Measurements from ENCODE around the gene OPN5.

OPN5 gene

DNA sequence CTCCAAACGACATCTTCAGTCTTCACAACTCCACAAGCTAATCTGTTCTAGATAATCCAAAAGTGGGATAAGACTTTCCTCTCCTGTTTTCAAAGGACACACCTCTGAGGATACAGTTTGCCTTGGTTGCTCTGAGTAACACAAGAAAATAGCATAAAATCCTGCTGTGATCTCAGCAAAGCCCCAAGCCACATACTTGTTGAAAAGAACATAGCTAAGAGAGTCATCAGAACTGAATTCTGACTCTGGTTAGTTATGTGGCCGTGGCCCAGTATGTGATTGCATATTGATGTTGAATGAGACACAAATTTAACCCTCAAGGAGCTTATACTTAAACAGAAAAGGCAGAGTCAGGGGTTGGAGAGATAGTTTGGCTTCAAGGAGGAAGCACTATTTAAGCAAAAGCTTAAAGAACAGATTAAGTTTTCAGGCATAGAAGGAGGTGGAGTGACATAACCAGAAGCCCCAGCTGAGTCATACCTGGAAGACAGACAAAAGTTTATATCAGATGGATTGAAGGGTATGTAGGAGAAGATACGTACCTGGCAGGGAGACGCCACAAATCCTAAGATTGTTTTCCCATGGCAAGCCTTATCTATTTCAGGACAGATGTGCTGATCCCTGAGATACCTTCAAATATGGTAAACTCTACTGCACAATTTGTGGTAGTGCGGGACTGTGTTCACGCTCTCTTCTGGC, 41.2 kb downstream of the OPN5 start:
- H3K4me3 ChIP-seq (ENCODE audit: low read depth, low read length): no peak overlapping the region
- peaks cover 28% of the 10 kb centered on the region for H3K27me3 ChIP-seq (ENCODE audit: insufficient read depth, low read length)
- H3K4me1 ChIP-seq (ENCODE audit: control insufficient read depth, insufficient read depth, low read length, unreplicated experiment): no peaks in the 10 kb centered on the region

DNA sequence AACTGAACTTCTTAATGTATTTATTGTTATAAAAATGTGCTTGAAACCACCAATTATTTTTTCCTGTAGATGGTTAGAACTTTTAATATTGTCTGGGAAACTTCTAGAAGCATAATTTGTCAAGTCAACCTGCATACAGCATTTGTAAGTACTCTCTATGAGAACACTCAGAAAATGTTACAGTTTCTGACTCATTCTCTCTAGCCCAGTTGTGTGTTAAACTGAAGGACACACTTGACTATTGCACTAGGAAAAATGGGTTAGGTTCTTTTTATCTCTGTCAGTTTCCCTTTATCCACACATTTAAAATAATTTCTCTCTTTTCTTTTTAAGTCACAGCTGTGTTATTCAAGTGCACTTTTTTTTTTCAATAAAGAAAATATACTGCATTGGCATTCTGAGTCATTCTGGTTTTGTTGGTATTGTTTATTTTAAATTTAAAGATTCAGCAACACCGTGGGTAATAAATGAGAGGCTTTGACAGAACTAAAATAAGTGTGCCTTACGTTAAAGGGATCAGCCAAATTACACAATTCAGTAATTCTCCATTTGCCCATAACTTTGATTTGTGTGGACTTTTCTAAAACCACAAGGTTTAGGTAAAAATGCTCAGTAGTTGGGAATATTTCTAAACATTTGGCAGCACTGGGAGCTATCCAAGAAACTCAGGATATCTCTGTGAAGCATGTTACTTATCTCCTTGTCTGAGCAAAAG, 50.7 kb downstream of the OPN5 start:
- peaks cover 27% of the 10 kb centered on the region for H3K27me3 ChIP-seq (ENCODE audit: insufficient read depth, low read length)

More for the DNA sequence above, 41.2 kb downstream of the OPN5 start:
- Histone ChIP-seq H3K36me3 (ENCODE audit: insufficient read depth, low read length) (no peaks in the 10 kb centered on the region), H2AFZ (ENCODE audit: low read length, unreplicated experiment) (no peak overlapping the region), H3K79me2 (ENCODE audit: control insufficient read depth, insufficient read depth, low read length, unreplicated experiment) (no peaks in the 10 kb centered on the region), H3K27ac (ENCODE audit: low read depth, low read length) (no peak overlapping the region)

DNA sequence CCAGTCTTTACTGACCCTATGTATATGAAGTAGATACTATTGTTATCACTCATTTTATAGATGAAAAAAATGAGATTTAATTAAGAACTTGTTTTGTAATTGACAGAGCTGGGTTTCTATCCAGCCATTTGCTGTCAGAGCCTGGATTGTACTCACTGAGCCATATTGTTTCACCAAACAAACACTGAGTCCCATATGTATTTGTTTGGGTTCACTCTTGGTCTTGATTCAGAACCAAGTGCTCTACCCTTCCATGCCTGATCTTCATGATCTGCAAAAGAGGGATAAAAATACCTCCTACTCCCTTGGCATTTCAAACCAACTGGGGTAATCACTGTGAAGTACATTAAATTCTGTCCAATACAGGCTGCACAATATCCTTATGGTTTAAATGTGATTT, 52.4 kb downstream of the OPN5 start:
- H3K36me3 ChIP-seq (ENCODE audit: insufficient read depth, low read length): no peaks in the 10 kb centered on the region
- H3K4me3 ChIP-seq (ENCODE audit: low read depth, low read length): no peak overlapping the region
- no peaks in the 10 kb centered on the region for H3K79me2 ChIP-seq (ENCODE audit: control insufficient read depth, insufficient read depth, low read length, unreplicated experiment)
- no peak overlapping the region for H2AFZ ChIP-seq (ENCODE audit: low read length, unreplicated experiment)
- H3K4me1 ChIP-seq (ENCODE audit: control insufficient read depth, insufficient read depth, low read length, unreplicated experiment): no peaks in the 10 kb centered on the region
- peaks cover 19% of the 10 kb centered on the region for H3K27me3 ChIP-seq (ENCODE audit: insufficient read depth, low read length)
- no peak overlapping the region for H3K27ac ChIP-seq (ENCODE audit: low read depth, low read length)

More for the DNA sequence above, 50.7 kb downstream of the OPN5 start:
- no peak overlapping the region for H3K27ac ChIP-seq (ENCODE audit: low read depth, low read length)
- no peak overlapping the region for H3K4me3 ChIP-seq (ENCODE audit: low read depth, low read length)
- no peaks in the 10 kb centered on the region for H3K4me1 ChIP-seq (ENCODE audit: control insufficient read depth, insufficient read depth, low read length, unreplicated experiment)
- H3K36me3 ChIP-seq (ENCODE audit: insufficient read depth, low read length): no peaks in the 10 kb centered on the region
- H3K79me2 ChIP-seq (ENCODE audit: control insufficient read depth, insufficient read depth, low read length, unreplicated experiment): no peaks in the 10 kb centered on the region
- H2AFZ ChIP-seq (ENCODE audit: low read length, unreplicated experiment): no peak overlapping the region

DNA sequence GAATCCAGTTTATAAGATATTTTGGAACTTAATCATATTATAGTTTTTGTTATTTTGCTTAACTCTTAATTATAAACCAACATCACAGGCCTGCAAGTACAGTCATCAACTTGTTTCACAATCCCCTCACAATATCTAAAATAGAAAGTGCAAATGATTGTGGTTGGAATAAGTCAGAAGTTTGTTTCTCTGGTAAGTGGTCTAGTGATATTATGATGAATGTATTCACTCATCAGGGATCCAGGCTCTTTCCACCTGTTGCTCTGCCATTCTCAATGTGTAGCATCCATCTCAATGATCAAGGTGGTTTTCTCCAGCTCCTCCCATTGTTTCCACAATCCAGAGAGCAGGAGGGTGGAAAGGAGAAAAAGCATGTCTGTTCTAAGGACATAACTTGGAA, 54.2 kb downstream of the OPN5 start:
- Histone ChIP-seq H3K4me1 (ENCODE audit: control insufficient read depth, insufficient read depth, low read length, unreplicated experiment) (no peaks in the 10 kb centered on the region), H3K79me2 (ENCODE audit: control insufficient read depth, insufficient read depth, low read length, unreplicated experiment) (no peaks in the 10 kb centered on the region), H3K27ac (ENCODE audit: low read depth, low read length) (no peak overlapping the region), H2AFZ (ENCODE audit: low read length, unreplicated experiment) (no peak overlapping the region), H3K27me3 (ENCODE audit: insufficient read depth, low read length) (peaks cover 24% of the 10 kb centered on the region), H3K36me3 (ENCODE audit: insufficient read depth, low read length) (no peaks in the 10 kb centered on the region), H3K4me3 (ENCODE audit: low read depth, low read length) (no peak overlapping the region)

DNA sequence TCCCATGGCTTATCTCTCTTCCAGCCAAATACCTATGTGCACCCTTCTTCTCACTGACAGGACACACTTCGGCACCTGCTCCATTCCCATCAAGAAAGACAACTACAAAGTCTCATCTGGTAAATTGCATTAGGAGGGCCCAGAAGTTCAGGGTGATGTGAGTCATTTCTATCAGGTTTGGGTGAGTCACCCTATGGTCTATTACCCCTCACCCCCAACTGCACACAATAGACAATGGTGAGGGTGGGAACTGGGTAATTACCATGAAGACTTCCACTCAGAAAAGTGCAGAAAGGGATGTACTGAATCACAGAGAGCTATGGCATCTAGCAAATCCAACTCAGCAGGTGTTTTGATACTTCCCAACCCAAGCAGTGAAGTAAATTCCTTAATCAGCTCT, 54.8 kb downstream of the OPN5 start:
- Histone ChIP-seq H3K27ac (ENCODE audit: low read depth, low read length) (no peak overlapping the region), H3K4me1 (ENCODE audit: control insufficient read depth, insufficient read depth, low read length, unreplicated experiment) (no peaks in the 10 kb centered on the region)

DNA sequence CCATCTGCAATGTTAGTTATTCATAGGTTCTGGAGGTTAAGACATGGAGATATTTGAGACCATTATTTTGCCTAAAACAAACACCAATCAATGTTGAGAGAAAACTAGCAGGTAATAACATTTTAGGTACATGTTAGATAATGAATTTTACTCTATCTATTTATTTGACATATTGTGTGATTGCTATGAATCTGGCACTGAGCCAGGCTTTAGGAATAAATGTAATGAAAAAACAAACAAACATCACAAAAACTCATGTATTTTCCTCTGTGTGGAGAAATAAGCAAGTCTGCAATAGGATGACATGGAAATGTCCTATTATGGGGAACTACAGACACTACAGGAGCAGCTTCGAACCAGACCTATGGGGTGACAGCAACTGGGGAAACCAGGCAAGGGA, 57.8 kb downstream of the OPN5 start:
- Histone ChIP-seq H2AFZ (ENCODE audit: low read length, unreplicated experiment) (no peak overlapping the region), H3K4me3 (ENCODE audit: low read depth, low read length) (no peak overlapping the region), H3K79me2 (ENCODE audit: control insufficient read depth, insufficient read depth, low read length, unreplicated experiment) (no peaks in the 10 kb centered on the region), H3K27me3 (ENCODE audit: insufficient read depth, low read length) (peaks cover 54% of the 10 kb centered on the region), H3K4me1 (ENCODE audit: control insufficient read depth, insufficient read depth, low read length, unreplicated experiment) (no peaks in the 10 kb centered on the region), H3K36me3 (ENCODE audit: insufficient read depth, low read length) (no peaks in the 10 kb centered on the region), H3K27ac (ENCODE audit: low read depth, low read length) (no peak overlapping the region)

More for the DNA sequence above, 54.8 kb downstream of the OPN5 start:
- Histone ChIP-seq H3K4me3 (ENCODE audit: low read depth, low read length) (no peak overlapping the region), H2AFZ (ENCODE audit: low read length, unreplicated experiment) (no peak overlapping the region), H3K79me2 (ENCODE audit: control insufficient read depth, insufficient read depth, low read length, unreplicated experiment) (no peaks in the 10 kb centered on the region), H3K36me3 (ENCODE audit: insufficient read depth, low read length) (no peaks in the 10 kb centered on the region), H3K27me3 (ENCODE audit: insufficient read depth, low read length) (peaks cover 25% of the 10 kb centered on the region)

DNA sequence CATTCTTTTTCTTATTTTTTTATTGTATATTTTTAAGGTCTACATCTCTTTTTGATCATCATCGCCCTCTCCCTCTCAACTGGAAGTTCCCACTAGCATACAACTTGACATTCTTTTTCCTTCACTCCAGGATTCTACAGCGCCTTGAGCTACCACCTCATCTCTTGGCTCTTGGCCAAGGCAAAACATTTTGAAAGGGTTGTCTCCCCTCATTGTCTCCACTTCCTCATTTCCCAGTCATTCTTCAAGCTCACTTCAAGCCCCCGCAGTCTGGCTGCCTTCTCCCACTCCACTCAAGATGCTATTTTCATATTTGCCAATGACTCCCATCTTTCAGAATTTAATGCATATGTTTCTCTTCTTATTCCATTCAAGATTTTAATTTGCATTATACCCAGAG, 63.0 kb downstream of the OPN5 start:
- Histone ChIP-seq H3K79me2 (ENCODE audit: control insufficient read depth, insufficient read depth, low read length, unreplicated experiment) (no peaks in the 10 kb centered on the region), H3K36me3 (ENCODE audit: insufficient read depth, low read length) (no peaks in the 10 kb centered on the region), H3K27ac (ENCODE audit: low read depth, low read length) (no peak overlapping the region), H2AFZ (ENCODE audit: low read length, unreplicated experiment) (no peak overlapping the region), H3K4me1 (ENCODE audit: control insufficient read depth, insufficient read depth, low read length, unreplicated experiment) (no peaks in the 10 kb centered on the region), H3K4me3 (ENCODE audit: low read depth, low read length) (no peak overlapping the region), H3K27me3 (ENCODE audit: insufficient read depth, low read length) (peaks cover 65% of the 10 kb centered on the region)

DNA sequence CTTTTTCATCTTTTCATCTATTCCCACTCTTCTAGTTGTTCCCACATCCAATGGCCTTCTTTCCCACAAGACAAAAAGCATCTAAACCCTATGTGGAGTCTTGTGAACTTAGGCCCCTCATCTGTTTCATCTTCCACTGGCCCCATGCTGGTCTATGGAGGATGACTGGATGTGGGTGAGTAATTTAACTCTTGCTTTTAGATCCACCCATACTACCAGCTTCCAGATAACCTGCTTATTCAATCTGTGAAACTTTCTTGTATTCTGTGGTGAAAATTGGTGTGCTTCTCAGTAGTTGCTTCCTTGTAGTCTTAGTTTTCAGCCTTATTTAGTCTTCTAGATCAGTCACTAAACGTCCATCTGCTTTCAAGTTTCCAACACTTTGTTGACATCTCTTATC, 64.9 kb downstream of the OPN5 start:
- no peak overlapping the region for H3K4me3 ChIP-seq (ENCODE audit: low read depth, low read length)
- no peak overlapping the region for H2AFZ ChIP-seq (ENCODE audit: low read length, unreplicated experiment)
- no peaks in the 10 kb centered on the region for H3K36me3 ChIP-seq (ENCODE audit: insufficient read depth, low read length)
- H3K79me2 ChIP-seq (ENCODE audit: control insufficient read depth, insufficient read depth, low read length, unreplicated experiment): no peaks in the 10 kb centered on the region
- H3K27me3 ChIP-seq (ENCODE audit: insufficient read depth, low read length): peaks cover 65% of the 10 kb centered on the region
- H3K27ac ChIP-seq (ENCODE audit: low read depth, low read length): no peak overlapping the region
- no peaks in the 10 kb centered on the region for H3K4me1 ChIP-seq (ENCODE audit: control insufficient read depth, insufficient read depth, low read length, unreplicated experiment)

DNA sequence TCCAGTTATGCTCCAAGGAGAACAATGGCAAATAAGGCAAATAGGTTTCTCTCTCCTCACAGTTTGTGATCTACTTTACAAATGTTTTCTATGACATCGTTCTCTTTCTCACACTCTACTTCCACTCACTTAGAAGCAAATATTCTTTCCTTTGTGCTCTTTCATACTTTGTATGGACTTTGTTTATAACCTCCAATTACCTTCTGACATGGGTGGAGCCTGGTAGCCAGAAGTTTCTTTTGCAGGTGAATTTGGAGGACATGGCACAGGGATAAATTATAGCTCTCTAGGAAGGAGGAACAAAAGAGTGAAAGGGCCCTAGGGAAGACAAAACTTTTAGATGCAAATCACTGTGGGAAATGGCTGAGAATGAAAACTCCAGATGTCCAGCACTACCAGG, 69.3 kb downstream of the OPN5 start:
- H3K4me1 ChIP-seq (ENCODE audit: control insufficient read depth, insufficient read depth, low read length, unreplicated experiment): no peaks in the 10 kb centered on the region
- H3K27me3 ChIP-seq (ENCODE audit: insufficient read depth, low read length): peaks cover 53% of the 10 kb centered on the region
- no peak overlapping the region for H2AFZ ChIP-seq (ENCODE audit: low read length, unreplicated experiment)
- no peak overlapping the region for H3K27ac ChIP-seq (ENCODE audit: low read depth, low read length)
- H3K79me2 ChIP-seq (ENCODE audit: control insufficient read depth, insufficient read depth, low read length, unreplicated experiment): no peaks in the 10 kb centered on the region
- H3K4me3 ChIP-seq (ENCODE audit: low read depth, low read length): no peak overlapping the region
- H3K36me3 ChIP-seq (ENCODE audit: insufficient read depth, low read length): no peaks in the 10 kb centered on the region

DNA sequence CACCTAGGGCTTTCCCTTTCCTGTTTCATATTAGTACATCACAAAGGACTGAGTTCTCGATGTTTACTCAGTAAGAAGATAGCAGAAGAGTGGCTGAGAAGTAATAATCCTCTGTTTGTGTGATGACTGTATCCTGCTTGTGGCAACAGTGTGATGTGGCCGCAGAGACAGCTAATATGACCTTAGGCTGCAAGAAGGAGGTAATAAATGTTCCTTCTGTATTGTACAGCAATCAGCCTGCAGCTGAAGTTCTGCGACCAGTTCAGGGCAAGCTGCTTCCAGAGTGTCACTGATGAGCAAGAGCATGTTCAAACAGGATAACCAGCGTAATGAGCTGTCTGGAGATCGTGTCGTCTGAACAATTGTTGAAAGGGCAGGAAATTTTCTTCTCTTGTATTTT, 70.9 kb downstream of the OPN5 start:
- H3K4me1 ChIP-seq (ENCODE audit: control insufficient read depth, insufficient read depth, low read length, unreplicated experiment): no peaks in the 10 kb centered on the region
- H3K27ac ChIP-seq (ENCODE audit: low read depth, low read length): no peak overlapping the region

DNA sequence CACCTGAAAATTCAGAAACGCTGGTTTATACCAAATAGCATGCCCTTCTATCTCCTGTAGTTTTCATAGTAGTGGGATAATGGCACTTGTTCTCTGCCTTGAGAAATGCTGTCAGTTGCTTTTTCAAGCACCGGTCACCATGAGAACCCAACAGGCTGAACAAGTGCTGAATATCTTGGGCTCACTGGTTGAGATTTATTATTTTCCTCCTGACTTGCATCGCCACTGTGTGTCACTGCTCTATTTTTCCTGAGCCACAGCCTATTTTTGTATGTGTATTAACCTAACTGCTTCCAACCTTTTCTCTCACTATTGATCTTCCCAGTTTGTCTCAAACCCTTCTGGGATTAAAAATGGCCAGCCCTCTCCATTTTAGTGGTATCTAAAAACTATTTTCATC, 71.9 kb downstream of the OPN5 start:
- H3K79me2 ChIP-seq (ENCODE audit: control insufficient read depth, insufficient read depth, low read length, unreplicated experiment): no peaks in the 10 kb centered on the region
- no peaks in the 10 kb centered on the region for H3K36me3 ChIP-seq (ENCODE audit: insufficient read depth, low read length)
- H3K27ac ChIP-seq (ENCODE audit: low read depth, low read length): no peak overlapping the region
- no peak overlapping the region for H2AFZ ChIP-seq (ENCODE audit: low read length, unreplicated experiment)
- no peak overlapping the region for H3K4me3 ChIP-seq (ENCODE audit: low read depth, low read length)
- peaks cover 48% of the 10 kb centered on the region for H3K27me3 ChIP-seq (ENCODE audit: insufficient read depth, low read length)
- H3K4me1 ChIP-seq (ENCODE audit: control insufficient read depth, insufficient read depth, low read length, unreplicated experiment): no peaks in the 10 kb centered on the region

More for the DNA sequence above, 70.9 kb downstream of the OPN5 start:
- Histone ChIP-seq H3K79me2 (ENCODE audit: control insufficient read depth, insufficient read depth, low read length, unreplicated experiment) (no peaks in the 10 kb centered on the region), H3K4me3 (ENCODE audit: low read depth, low read length) (no peak overlapping the region), H3K27me3 (ENCODE audit: insufficient read depth, low read length) (peaks cover 50% of the 10 kb centered on the region), H3K36me3 (ENCODE audit: insufficient read depth, low read length) (no peaks in the 10 kb centered on the region), H2AFZ (ENCODE audit: low read length, unreplicated experiment) (no peak overlapping the region)
